HCT116 (cell line): ENCODE measurements around the gene HFM1. TPM values are rescaled to one million over a fixed set of nuclear protein-coding genes. Genes with fewer than 3 reads are reported as not detected.

Experiments
- ATAC-seq: fragments of 200-7000 bp; cut with Tn5 transposase; 2 replicates; pipeline ENCODE4 v1.9.1; 2020; ENCODE audit warnings: mild to moderate bottlenecking, moderate library complexity
- BruUV-seq: library from RNA; stranded (reverse); fragments of 400-500 nt; replicated peaks from 2 replicates; lab custom pipeline; 2021; lab: Mats Ljungman, UMichigan
- CTCF ChIA-PET: fragments of 300-600 bp; sonication (Branson Sonifier 250); formaldehyde crosslinking; loops from one replicate; lab custom pipeline; 2021; ENCODE audit warnings: antibody characterized with exemption; lab: Charles Lee
- POLR2A ChIA-PET: fragments of 300-600, 350-600 bp; sonication (Branson Sonifier 250); formaldehyde crosslinking; loops from one replicate; lab custom pipeline; 2021; ENCODE audit warnings: antibody characterized with exemption; lab: Charles Lee
- RAD21 ChIA-PET, 2 experiments: fragments of 300-600 bp; sonication (Branson Sonifier 250); formaldehyde crosslinking; loops; one replicate each; lab custom pipeline; 2023; ENCODE audit warnings: low total read pairs in 2 of 2; ENCODE audit not compliant: uncharacterized antibody in 2 of 2, unreplicated experiment in 2 of 2, low non-redundant PET in 1 of 2; lab: Charles Lee
- DNase-seq: peaks from one replicate; pipeline ENCODE4 v3.0.0-alpha.2; 2010; ENCODE audit warnings: low read depth, low spot score
- H2AFZ ChIP-seq: fragments of 200-600 bp; shearing (Covaris generic), sonication (generic); 2 replicates; pipeline ENCODE4 v1.6.1; 2017; ENCODE audit warnings: low read depth, mixed run types, mixed read lengths, antibody characterized with exemption, low read length; ENCODE audit not compliant: poor library complexity, severe bottlenecking
- H3K27ac ChIP-seq: 2 replicates; pipeline ENCODE4 v1.5.1; 2012; ENCODE audit warnings: low read depth, low read length
- H3K27me3 ChIP-seq: fragments of 200-600 bp; sonication (generic); 2 replicates; pipeline ENCODE4 v1.6.1; 2016; ENCODE audit warnings: mixed run types, low read length, mixed read lengths; ENCODE audit not compliant: insufficient read depth
- H3K36me3 ChIP-seq, 2 experiments: fragments of 200-500 bp in 1 of 2; fragments of 200-600 bp in 1 of 2; sonication (Bioruptor generic) in 1 of 2; sonication (generic) in 1 of 2; 2 replicates each; pipeline versions ENCODE4 v1.5.1 to v1.6.1; 2014 to 2016; ENCODE audit warnings: low read length in 2 of 2, inconsistent platforms in 1 of 2, mixed read lengths in 1 of 2, mixed run types in 1 of 2; ENCODE audit not compliant: insufficient read depth in 2 of 2, control insufficient read depth in 1 of 2
- H3K4me1 ChIP-seq, 2 experiments: fragments of 200-600 bp in 1 of 2; sonication (generic) in 1 of 2; 2 replicates each; pipeline versions ENCODE4 v1.5.1 to v1.6.1; 2012 to 2017; ENCODE audit warnings: low read length in 2 of 2, inconsistent platforms in 1 of 2, mild to moderate bottlenecking in 1 of 2, mixed read lengths in 1 of 2, mixed run types in 1 of 2, moderate library complexity in 1 of 2; ENCODE audit not compliant: insufficient read depth in 2 of 2, control insufficient read depth in 1 of 2
- H3K4me2 ChIP-seq: fragments of 200-600 bp; sonication (generic); 2 replicates; pipeline ENCODE4 v1.6.1; 2017; ENCODE audit warnings: mixed run types, low read length, mixed read lengths
- H3K4me3 ChIP-seq, 2 experiments: fragments of 200-600 bp in 1 of 2; sonication (generic) in 1 of 2; replicated peaks in 1 of 2; 2 replicates each; pipeline ENCODE4 v1.5.1; 2011 to 2016; ENCODE audit warnings: low read length in 2 of 2, control low read depth in 1 of 2, low read depth in 1 of 2, mild to moderate bottlenecking in 1 of 2, mixed read lengths in 1 of 2, mixed run types in 1 of 2
- H3K79me2 ChIP-seq: fragments of 200-600 bp; sonication (generic); 2 replicates; pipeline ENCODE4 v1.6.1; 2017; ENCODE audit warnings: mild to moderate bottlenecking, mixed run types, low read length, moderate library complexity, mixed read lengths; ENCODE audit not compliant: insufficient read depth
- H3K9ac ChIP-seq: fragments of 200-600 bp; sonication (generic); 2 replicates; pipeline ENCODE4 v1.6.1; 2016; ENCODE audit warnings: low read length, mixed read lengths
- H3K9me2 ChIP-seq: fragments of 200-600 bp; sonication (generic), shearing (Covaris generic); 2 replicates; pipeline ENCODE4 v1.6.1; 2017; ENCODE audit warnings: mixed run types, mild to moderate bottlenecking, moderate library complexity; ENCODE audit not compliant: insufficient read depth
- H3K9me3 ChIP-seq, 2 experiments: fragments of 200-500 bp in 1 of 2; fragments of 200-600 bp in 1 of 2; sonication (Bioruptor generic) in 1 of 2; sonication (generic) in 1 of 2; 2 replicates each; pipeline ENCODE4 v1.6.1; 2014 to 2017; ENCODE audit warnings: low read length in 2 of 2, mixed read lengths in 2 of 2, inconsistent platforms in 1 of 2, low read depth in 1 of 2, mild to moderate bottlenecking in 1 of 2, mixed run types in 1 of 2, moderate library complexity in 1 of 2; ENCODE audit not compliant: control insufficient read depth in 1 of 2, insufficient read depth in 1 of 2
- H4K20me1 ChIP-seq: fragments of 200-600 bp; sonication (generic), shearing (Covaris generic); 2 replicates; pipeline ENCODE4 v1.6.1; 2017; ENCODE audit warnings: mixed run types, mild to moderate bottlenecking, moderate library complexity; ENCODE audit not compliant: insufficient read depth
- CEBPB ChIP-seq: IDR thresholded peaks from 2 replicates; pipeline ENCODE4 v1.6.1; 2012; ENCODE audit warnings: low read depth
- FOSL1 ChIP-seq: IDR thresholded peaks from 2 replicates; pipeline ENCODE4 v1.6.1; 2012; ENCODE audit warnings: low read depth
- SIN3A ChIP-seq: IDR thresholded peaks from 2 replicates; pipeline ENCODE4 v1.6.1; 2012; ENCODE audit warnings: low read depth
- SP1 ChIP-seq: IDR thresholded peaks from 2 replicates; pipeline ENCODE4 v1.6.1; 2012; ENCODE audit warnings: low read depth
- SRF ChIP-seq: IDR thresholded peaks from 2 replicates; pipeline ENCODE4 v1.6.1; 2012; ENCODE audit warnings: low read depth
- intact Hi-C: fragments of 100-400 bp; cut with micrococcal nuclease; formaldehyde crosslinking; loops from 2 replicates; pipeline ENCODE4 v1.10.0; 2022
- total RNA-seq: library from RNA; stranded (reverse); gene quantifications from one replicate; pipeline ENCODE4 v1.2.1, GENCODE V29; 2021; ENCODE audit not compliant: unreplicated experiment
- TF ChIP-seq, protein P1 (sequence below): IDR thresholded peaks from 2 replicates; pipeline ENCODE4 v1.6.1; 2012

Gene HFM1
- total RNA-seq, 1 experiment from 2014 or later: 0.07 TPM

GRCh38 chr1:91335603-91336002 lies 69.0 kb downstream of the HFM1 start:
- no peaks in the 10 kb centered on the region for H3K9me2 ChIP-seq
- TF ChIP-seq FOSL1: no peak
- TF ChIP-seq, protein P1, sequence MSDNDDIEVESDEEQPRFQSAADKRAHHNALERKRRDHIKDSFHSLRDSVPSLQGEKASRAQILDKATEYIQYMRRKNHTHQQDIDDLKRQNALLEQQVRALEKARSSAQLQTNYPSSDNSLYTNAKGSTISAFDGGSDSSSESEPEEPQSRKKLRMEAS: no peak
- no peak for TF ChIP-seq CEBPB
- TF ChIP-seq SIN3A: no peak
- TF ChIP-seq SP1: no peak
- TF ChIP-seq, all 23 proteins: peak for 0
- ChIA-PET RAD21 (no interaction called here), POLR2A (no interaction called here), CTCF (no interaction called here)
- DNase-seq (no peak), ATAC-seq (no peak)
- H3K9me3 ChIP-seq: no peaks in the 10 kb centered on the region
- no peaks in the 10 kb centered on the region for H3K36me3 ChIP-seq
- no peak overlapping the region for H2AFZ ChIP-seq
- no peaks in the 10 kb centered on the region for H4K20me1 ChIP-seq
- no peak overlapping the region for H3K9ac ChIP-seq
- H3K4me2 ChIP-seq: no peak overlapping the region
- intact Hi-C loops: no loop called here
- no peaks in the 10 kb centered on the region for H3K27me3 ChIP-seq
- H3K4me3 ChIP-seq: no peak overlapping the region
- H3K27ac ChIP-seq: no peak overlapping the region
- no TSS peak for BruUV-seq
- H3K4me1 ChIP-seq: no peaks in the 10 kb centered on the region
- no peaks in the 10 kb centered on the region for H3K79me2 ChIP-seq

- RAD21 ChIA-PET: no interaction called here
- no TSS peak for BruUV-seq
Observed at GRCh38 chr1:91334856-91335255, 69.8 kb downstream of the HFM1 start.

More at GRCh38 chr1:91334856-91335255, 69.8 kb downstream of the HFM1 start:
- no peak for ATAC-seq
- H3K9ac ChIP-seq: no peak overlapping the region
- no peaks in the 10 kb centered on the region for H4K20me1 ChIP-seq
- no peak overlapping the region for H3K4me3 ChIP-seq
- H3K4me2 ChIP-seq: no peak overlapping the region
- H3K27ac ChIP-seq: no peak overlapping the region
- no peak for DNase-seq
- H3K79me2 ChIP-seq: no peaks in the 10 kb centered on the region
- intact Hi-C loops: no loop called here
- H2AFZ ChIP-seq: no peak overlapping the region
- no peaks in the 10 kb centered on the region for H3K36me3 ChIP-seq
- no peaks in the 10 kb centered on the region for H3K4me1 ChIP-seq
- no peak for TF ChIP-seq SRF
- no peaks in the 10 kb centered on the region for H3K9me3 ChIP-seq
- H3K9me2 ChIP-seq: no peaks in the 10 kb centered on the region
- ChIA-PET POLR2A (no interaction called here), CTCF (no interaction called here)
- H3K27me3 ChIP-seq: no peaks in the 10 kb centered on the region
